Measurements from ENCODE around the gene KRT35.

GRCh38 chr17:41529491-41529915 lies 48.6 kb upstream of the KRT35 start:
- no peak for TF ChIP-seq CTCF (IDR thresholded peaks at IDR 0.05 in 4 of 5, conservative IDR thresholded peaks at IDR 0.05 in 1 of 5)
- TF ChIP-seq POLR2A (IDR thresholded peaks at IDR 0.05), result no peak

Measured in gastrocnemius medialis (tissue), 4 donors.